Measurements from ENCODE around the gene XPNPEP2. TPM values are rescaled to one million over a fixed set of nuclear protein-coding genes. Genes with fewer than 3 reads are reported as not detected.

The XPNPEP2 gene
- total and polyA plus RNA-seq, 4 donors = 0.19 to 23.0 (median 4.9) TPM

- Histone ChIP-seq H3K27me3 (ENCODE audit: control insufficient read depth in 4 of 4, insufficient read depth in 4 of 4, low read length in 3 of 4) (no peaks in the 10 kb centered on the region), H3K27ac (ENCODE audit: low read depth in 1 of 2, low read length in 2 of 2) (no peak overlapping the region), H3K4me1 (ENCODE audit: control insufficient read depth in 4 of 4, insufficient read depth in 4 of 4, low read length in 3 of 4) (no peaks in the 10 kb centered on the region), H3K9ac (ENCODE audit: low read depth in 1 of 2, low read length in 2 of 2) (no peak overlapping the region), H3K36me3 (ENCODE audit: control insufficient read depth in 4 of 4, insufficient read depth in 3 of 4, low read depth in 1 of 4, low read length in 3 of 4) (no peaks in the 10 kb centered on the region), H3K4me3 (ENCODE audit: low read depth in 1 of 3, low read length in 3 of 3) (no peak overlapping the region), H3K9me3 (ENCODE audit: control insufficient read depth in 4 of 4, low read length in 3 of 4) (no peaks in the 10 kb centered on the region)
- WGBS = 97% methylated on average over 6 of the region's 6 CpGs
- DNase-seq (ENCODE audit: low spot score) = no peak
- no peak for TF ChIP-seq HNF4A (conservative IDR thresholded peaks at IDR 0.05)
- no peak for TF ChIP-seq SP1 (IDR thresholded peaks at IDR 0.05)
- TF ChIP-seq REST (IDR thresholded peaks at IDR 0.05) = no peak
- TF ChIP-seq NR2F2 (IDR thresholded peaks at IDR 0.05) = no peak
- no peak for TF ChIP-seq ZBTB33 (IDR thresholded peaks at IDR 0.05)
- no peak for TF ChIP-seq GABPA (IDR thresholded peaks at IDR 0.05 in 1 of 2, conservative IDR thresholded peaks at IDR 0.05 in 1 of 2)
- TF ChIP-seq MAX (IDR thresholded peaks at IDR 0.05) = no peak
- no peak for TF ChIP-seq RXRA (IDR thresholded peaks at IDR 0.05)
- TF ChIP-seq ATF3 (IDR thresholded peaks at IDR 0.05) = no peak
- TF ChIP-seq CTCF (IDR thresholded peaks at IDR 0.05; ENCODE audit: low read depth, low read length, missing input control) = no peak
- no peak for TF ChIP-seq YY1 (IDR thresholded peaks at IDR 0.05)
- no peak for TF ChIP-seq EGR1 (IDR thresholded peaks at IDR 0.05; ENCODE audit: low read depth in 2 of 2)
- TF ChIP-seq RAD21 (IDR thresholded peaks at IDR 0.05) = no peak
- no peak for TF ChIP-seq JUND (IDR thresholded peaks at IDR 0.05)
- TF ChIP-seq FOXA1 (IDR thresholded peaks at IDR 0.05) = no peak
- TF ChIP-seq HNF4G (IDR thresholded peaks at IDR 0.05) = no peak
- no peak for TF ChIP-seq TAF1 (conservative IDR thresholded peaks at IDR 0.05)
- no peak for TF ChIP-seq FOXA2 (IDR thresholded peaks at IDR 0.05)
Observed at GRCh38 chrX:129720741-129721140, 18.0 kb upstream of the XPNPEP2 start.

Measured in liver (tissue), 9 donors.